Common myeloid progenitor, CD34-positive (primary cell): ENCODE measurements around the gene SYNDIG1.

Source experiments
- CTCF ChIA-PET: fragments of 350-600 bp; sonication (Branson Sonifier 250); formaldehyde crosslinking; loops from one replicate; lab custom pipeline; 2021; ENCODE audit warnings: antibody characterized with exemption; lab: Charles Lee
- POLR2A ChIA-PET: fragments of 350-600 bp; sonication (Branson Sonifier 250); formaldehyde crosslinking; loops from one replicate; lab custom pipeline; 2021; ENCODE audit warnings: antibody characterized with exemption; lab: Charles Lee
- DNase-seq, 3 donors: peaks; one replicate each; pipeline versions ENCODE4 v3.0.0 to v3.0.0-alpha.2; 2013
- H3K27ac ChIP-seq, 2 experiments: 1 replicate in 1 of 2; 2 replicates in 1 of 2; pipeline ENCODE4 v1.7.0; 2013; ENCODE audit warnings: inconsistent platforms in 2 of 2, low read length in 2 of 2, mild to moderate bottlenecking in 2 of 2, low read depth in 1 of 2, moderate library complexity in 1 of 2; ENCODE audit not compliant: severe bottlenecking in 2 of 2, insufficient read depth in 1 of 2, poor library complexity in 1 of 2
- H3K27me3 ChIP-seq, 5 experiments: replicated peaks in 2 of 5; 1 replicate in 3 of 5; 2 replicates in 2 of 5; pipeline versions ENCODE4 v1.6.1 to v1.7.0; 2013; ENCODE audit warnings: low read length in 4 of 5, mild to moderate bottlenecking in 2 of 5, moderate library complexity in 2 of 5, inconsistent platforms in 1 of 5; ENCODE audit not compliant: insufficient read depth in 5 of 5, control insufficient read depth in 4 of 5
- H3K36me3 ChIP-seq, 4 experiments: 1 replicate in 2 of 4; 2 replicates in 2 of 4; pipeline versions ENCODE4 v1.6.1 to v1.7.0; 2013; ENCODE audit warnings: low read length in 3 of 4, control low read depth in 1 of 4, mild to moderate bottlenecking in 1 of 4; ENCODE audit not compliant: control insufficient read depth in 4 of 4, insufficient read depth in 4 of 4
- H3K4me1 ChIP-seq, 4 experiments: 1 replicate in 3 of 4; 2 replicates in 1 of 4; pipeline versions ENCODE4 v1.6.1 to v1.7.1; 2013; ENCODE audit warnings: low read length in 3 of 4, mild to moderate bottlenecking in 3 of 4, control low read depth in 1 of 4, inconsistent platforms in 1 of 4, moderate library complexity in 1 of 4; ENCODE audit not compliant: control insufficient read depth in 4 of 4, insufficient read depth in 4 of 4; ENCODE audit errors: control extremely low read depth in 1 of 4
- H3K4me3 ChIP-seq, 7 experiments: 1 replicate in 4 of 7; 2 replicates in 3 of 7; pipeline versions ENCODE4 v1.5.1 to v1.7.0; 2013; ENCODE audit warnings: mild to moderate bottlenecking in 7 of 7, low read length in 6 of 7, moderate library complexity in 6 of 7, inconsistent platforms in 2 of 7, low read depth in 2 of 7, control low read depth in 1 of 7; ENCODE audit not compliant: insufficient read depth in 4 of 7, control insufficient read depth in 1 of 7; ENCODE audit errors: extremely low read depth in 1 of 7
- H3K9me3 ChIP-seq, 5 experiments: 1 replicate in 4 of 5; 2 replicates in 1 of 5; pipeline versions ENCODE4 v1.6.1 to v1.7.1; 2013; ENCODE audit warnings: low read length in 4 of 5, mild to moderate bottlenecking in 2 of 5, inconsistent platforms in 1 of 5, low read depth in 1 of 5, moderate library complexity in 1 of 5; ENCODE audit not compliant: control insufficient read depth in 4 of 5, insufficient read depth in 2 of 5; ENCODE audit errors: control extremely low read depth in 1 of 5
- WGBS: methylation state at CpG from one replicate; pipeline ENCODE4 v1.1.5; 2013; ENCODE audit not compliant: insufficient coverage; 5-methylcytosine and 5-hydroxymethylcytosine counted together

The SYNDIG1 gene

GRCh38 chr20:24702501-24703283 lies 233.3 kb downstream of the SYNDIG1 start:
- Histone ChIP-seq H3K27ac (no peak overlapping the region), H3K9me3 (no peaks in the 10 kb centered on the region), H3K36me3 (no peaks in the 10 kb centered on the region), H3K4me3 (no peak overlapping the region), H3K27me3 (no peaks in the 10 kb centered on the region), H3K4me1 (peaks cover 0 to 10% (median 7%) of the 10 kb centered on the region in 4 experiments)
- 94% methylated on average over 13 of the region's 16 CpGs for WGBS
- CTCF ChIA-PET = no interaction called here
- DNase-seq = no peak
- POLR2A ChIA-PET = no interaction called here

GRCh38 chr20:24703284-24703610 lies 233.8 kb downstream of the SYNDIG1 start:
- no peak overlapping the region for H3K27ac ChIP-seq
- no peaks in the 10 kb centered on the region for H3K36me3 ChIP-seq
- no peaks in the 10 kb centered on the region for H3K9me3 ChIP-seq
- POLR2A ChIA-PET = no interaction called here
- CTCF ChIA-PET = no interaction called here
- no peak overlapping the region for H3K4me3 ChIP-seq
- DNase-seq = no peak
- H3K4me1 ChIP-seq = peaks cover 0 to 10% (median 7%) of the 10 kb centered on the region in 4 experiments
- WGBS = 94% methylated on average over 7 of the region's 9 CpGs
- no peaks in the 10 kb centered on the region for H3K27me3 ChIP-seq

GRCh38 chr20:24704899-24705298 lies 235.5 kb downstream of the SYNDIG1 start:
- no peak for DNase-seq
- Histone ChIP-seq H3K4me1 (peaks cover 0 to 6% (median 5%) of the 10 kb centered on the region in 4 experiments), H3K4me3 (no peak overlapping the region), H3K9me3 (no peaks in the 10 kb centered on the region), H3K36me3 (no peaks in the 10 kb centered on the region), H3K27ac (no peak overlapping the region), H3K27me3 (no peaks in the 10 kb centered on the region)
- 100% methylated on average over 3 of the region's 3 CpGs for WGBS
- CTCF ChIA-PET = no interaction called here
- POLR2A ChIA-PET = no interaction called here

GRCh38 chr20:24705486-24705885 lies 236.1 kb downstream of the SYNDIG1 start:
- POLR2A ChIA-PET = no interaction called here
- Histone ChIP-seq H3K36me3 (no peaks in the 10 kb centered on the region), H3K4me3 (no peak overlapping the region), H3K4me1 (no peaks in the 10 kb centered on the region), H3K27me3 (no peaks in the 10 kb centered on the region), H3K9me3 (no peaks in the 10 kb centered on the region), H3K27ac (no peak overlapping the region)
- CTCF ChIA-PET = no interaction called here
- 96% methylated on average over 2 of the region's 4 CpGs for WGBS
- no peak for DNase-seq

GRCh38 chr20:24708411-24709295 lies 239.2 kb downstream of the SYNDIG1 start:
- Histone ChIP-seq H3K9me3 (peaks cover 0 to 1% (median 0%) of the 10 kb centered on the region in 5 experiments), H3K27ac (no peak overlapping the region), H3K4me1 (no peaks in the 10 kb centered on the region), H3K27me3 (no peaks in the 10 kb centered on the region), H3K36me3 (no peaks in the 10 kb centered on the region), H3K4me3 (no peak overlapping the region)
- POLR2A ChIA-PET = no interaction called here
- 93% methylated on average over 7 of the region's 8 CpGs for WGBS
- CTCF ChIA-PET = interaction anchor here (1.4 kb wide), 1 partner anchor 21 kb away, joined by 3 read pairs; no protein-coding TSS in a partner anchor
- no peak for DNase-seq
